ENCODE measurements around the gene ARFGAP1. TPM values are rescaled to one million over a fixed set of nuclear protein-coding genes. Genes with fewer than 3 reads are reported as not detected.

Gene ARFGAP1
- polyA plus RNA-seq, 2 of the 4 experiments (the other 2 are of a cell fraction): 41.0 to 106 TPM

- TF ChIP-seq MYC (IDR thresholded peaks at IDR 0.05; ENCODE audit: borderline replicate concordance, low read length) (no peak), REST (IDR thresholded peaks at IDR 0.05) (no peak), JUN (IDR thresholded peaks at IDR 0.05) (no peak)
- TF ChIP-seq, protein P1, sequence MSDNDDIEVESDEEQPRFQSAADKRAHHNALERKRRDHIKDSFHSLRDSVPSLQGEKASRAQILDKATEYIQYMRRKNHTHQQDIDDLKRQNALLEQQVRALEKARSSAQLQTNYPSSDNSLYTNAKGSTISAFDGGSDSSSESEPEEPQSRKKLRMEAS (IDR thresholded peaks at IDR 0.05): no peak
Observed at GRCh38 chr20:63267691-63268090, 4.9 kb upstream of the ARFGAP1 start (continued).

DNA sequence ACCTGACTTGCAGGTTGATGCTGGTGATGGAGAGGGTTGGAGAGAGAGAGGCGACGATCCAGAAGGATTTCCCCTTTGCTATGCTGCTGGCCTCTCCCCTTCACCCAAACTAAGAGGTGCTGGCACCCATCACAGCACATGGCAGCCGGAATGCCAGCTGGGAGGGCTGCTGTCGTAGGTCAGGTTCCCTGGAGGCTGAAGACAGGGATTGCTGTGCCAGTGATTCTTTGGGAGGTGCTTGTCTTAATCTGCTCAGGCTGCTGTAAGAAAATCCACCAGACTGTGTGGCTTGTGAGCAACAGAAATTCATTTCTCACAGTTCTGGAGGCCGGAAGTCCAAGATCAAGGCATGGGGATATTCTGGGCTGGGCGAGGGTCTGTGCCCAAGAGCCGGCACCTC lies 4.4 kb upstream of the ARFGAP1 start:
- ChIA-PET POLR2A (no interaction called here), CTCF (interaction anchor here (0.8 to 30.4 kb wide), 4 partner anchors 15 to 43 kb away, joined by 3 to 401 read pairs (median 3); no protein-coding TSS in a partner anchor)
- peaks cover 9% of the 10 kb centered on the region; the same call in 1 of the 3 replicates for H3K4me1 ChIP-seq
- H3K9me3 ChIP-seq: no peaks in the 10 kb centered on the region
- ATAC-seq: no peak
- no peak for FAIRE-seq
- no peak overlapping the region for H3K4me3 ChIP-seq
- DNase-seq (ENCODE audit: low read depth in 1 of 2, low spot score in 1 of 2): no peak
- H3K27ac ChIP-seq: no peak overlapping the region
- 74% methylated on average over 7 of the region's 7 CpGs for WGBS (ENCODE audit: missing lambda C conversion rate)
- H3K4me2 ChIP-seq: no peak overlapping the region
- TF ChIP-seq ESRRA (IDR thresholded peaks at IDR 0.05; ENCODE audit: borderline replicate concordance, low read length) (no peak), JUN (IDR thresholded peaks at IDR 0.05) (no peak)

GRCh38 chr20:63268671-63269439 lies 3.8 kb upstream of the ARFGAP1 start:
- ATAC-seq: no peak
- WGBS (ENCODE audit: missing lambda C conversion rate): 70% methylated on average over 18 of the region's 18 CpGs
- no peak overlapping the region for H3K4me3 ChIP-seq
- H3K4me1 ChIP-seq: peaks cover 10% of the 10 kb centered on the region; the same call in 2 of the 3 replicates
- no peak overlapping the region; a peak in 1 of 6 replicates for H3K27ac ChIP-seq
- H3K9me3 ChIP-seq: no peaks in the 10 kb centered on the region
- TF ChIP-seq ESRRA (IDR thresholded peaks at IDR 0.05; ENCODE audit: borderline replicate concordance, low read length) (no peak), RARB (CRISPR knock-in tag; IDR thresholded peaks at IDR 0.05) (no peak), NFE2L2 (conservative IDR thresholded peaks at IDR 0.05; ENCODE audit: low read length) (no peak), JUN (IDR thresholded peaks at IDR 0.05) (no peak), CHD2 (IDR thresholded peaks at IDR 0.05; ENCODE audit: low read length, partially characterized antibody) (no peak), KDM5A (IDR thresholded peaks at IDR 0.05) (no peak), POLR2A (IDR thresholded peaks at IDR 0.05; ENCODE audit: low read length) (no peak), HOXB13 (CRISPR knock-in tag; IDR thresholded peaks at IDR 0.05; ENCODE audit: low read depth) (no peak), HDAC2 (IDR thresholded peaks at IDR 0.05) (no peak), NR3C1 (IDR thresholded peaks at IDR 0.05) (no peak)
- no peak for FAIRE-seq
- H3K4me2 ChIP-seq: no peak overlapping the region
- ChIA-PET CTCF (interaction anchor here (0.9 to 30.4 kb wide), 4 partner anchors 15 to 51 kb away, joined by 3 to 401 read pairs (median 4); no protein-coding TSS in a partner anchor), POLR2A (no interaction called here)
- no peak for DNase-seq (ENCODE audit: low read depth in 1 of 2, low spot score in 1 of 2)

DNA sequence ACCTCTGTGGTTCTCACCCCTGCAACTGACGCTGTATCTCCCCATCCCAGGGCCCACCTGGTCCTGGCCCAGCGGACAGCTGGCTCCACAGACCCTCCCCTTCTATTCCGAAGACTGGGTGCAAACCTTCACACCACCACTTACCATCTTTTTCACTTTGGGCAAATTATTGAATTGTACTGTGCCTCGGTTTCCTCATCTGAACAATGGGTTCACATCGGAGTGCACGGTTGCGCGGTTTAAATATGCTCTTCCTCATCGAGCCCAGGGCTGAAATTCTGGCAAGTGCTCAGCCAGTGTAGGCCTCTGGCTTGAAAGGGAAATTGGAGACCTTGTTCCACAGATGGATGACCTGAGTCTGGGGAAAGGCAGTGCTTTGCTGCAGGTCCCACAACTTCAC lies 2.9 kb upstream of the ARFGAP1 start:
- Histone ChIP-seq H3K4me3 (no peak overlapping the region), H3K9me3 (no peaks in the 10 kb centered on the region), H3K27ac (no peak overlapping the region), H3K4me1 (peaks cover 16% of the 10 kb centered on the region; the same call in 2 of the 3 replicates), H3K4me2 (no peak overlapping the region)
- ATAC-seq (no peak), FAIRE-seq (no peak), DNase-seq (ENCODE audit: low read depth in 1 of 2, low spot score in 1 of 2) (no peak)
- ChIA-PET POLR2A (no interaction called here), CTCF (interaction anchor here (0.9 to 30.4 kb wide), 3 partner anchors 18 to 52 kb away, joined by 4 to 401 read pairs (median 5); no protein-coding TSS in a partner anchor)
- WGBS (ENCODE audit: missing lambda C conversion rate): 77% methylated on average over 9 of the region's 9 CpGs
- TF ChIP-seq KDM1A (IDR thresholded peaks at IDR 0.05; ENCODE audit: low read depth) (no peak), TFCP2L1 (CRISPR knock-in tag; IDR thresholded peaks at IDR 0.05) (no peak), RARB (CRISPR knock-in tag; IDR thresholded peaks at IDR 0.05) (no peak), EP300 (IDR thresholded peaks at IDR 0.05) (no peak), MYC (IDR thresholded peaks at IDR 0.05; ENCODE audit: borderline replicate concordance, low read length) (no peak), NPAS2 (CRISPR knock-in tag; IDR thresholded peaks at IDR 0.05; ENCODE audit: borderline replicate concordance) (no peak), CTCF (IDR thresholded peaks at IDR 0.05) (no peak), PBX3 (IDR thresholded peaks at IDR 0.05) (no peak), ESRRA (IDR thresholded peaks at IDR 0.05; ENCODE audit: borderline replicate concordance, low read length) (no peak), BHLHE40 (IDR thresholded peaks at IDR 0.05; ENCODE audit: low read depth, low read length) (no peak), FOSL2 (IDR thresholded peaks at IDR 0.05) (no peak), FOSL2 (CRISPR knock-in tag; IDR thresholded peaks at IDR 0.05) (no peak), RAD21 (conservative IDR thresholded peaks at IDR 0.05 in 1 of 2, IDR thresholded peaks at IDR 0.05 in 1 of 2) (no peak)
